Measurements from ENCODE around the gene KCNK4. TPM values are rescaled to one million over a fixed set of nuclear protein-coding genes. Genes with fewer than 3 reads are reported as not detected.

Gene KCNK4
- total RNA-seq, 1 experiment from 2014 or later: not detected

DNA sequence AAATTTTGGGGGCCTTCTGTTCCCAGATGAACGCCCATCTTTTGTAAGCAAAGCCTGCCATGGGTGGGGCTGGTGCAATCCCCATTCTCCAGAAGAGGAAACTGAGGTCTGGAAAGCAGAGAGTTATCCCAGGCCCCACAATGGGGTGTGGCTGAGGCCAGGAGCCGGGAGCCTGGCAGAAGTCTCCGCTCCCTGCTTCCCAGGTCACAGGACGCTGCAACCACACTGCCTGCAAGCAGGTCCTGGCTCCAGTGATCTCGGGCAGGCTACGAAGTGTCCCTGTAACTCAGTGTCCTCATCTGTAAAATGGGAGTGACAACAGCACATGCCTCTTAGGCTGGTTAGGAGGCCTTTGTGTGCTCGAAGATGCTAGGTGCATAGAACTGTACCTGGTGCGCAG lies 38.1 kb upstream of the KCNK4 start:
- no peak for DNase-seq (ENCODE audit: low spot score)

- DNase-seq (ENCODE audit: low spot score): no peak
Observed at GRCh38 chr11:64253481-64253880, 37.6 kb upstream of the KCNK4 start.

DNA sequence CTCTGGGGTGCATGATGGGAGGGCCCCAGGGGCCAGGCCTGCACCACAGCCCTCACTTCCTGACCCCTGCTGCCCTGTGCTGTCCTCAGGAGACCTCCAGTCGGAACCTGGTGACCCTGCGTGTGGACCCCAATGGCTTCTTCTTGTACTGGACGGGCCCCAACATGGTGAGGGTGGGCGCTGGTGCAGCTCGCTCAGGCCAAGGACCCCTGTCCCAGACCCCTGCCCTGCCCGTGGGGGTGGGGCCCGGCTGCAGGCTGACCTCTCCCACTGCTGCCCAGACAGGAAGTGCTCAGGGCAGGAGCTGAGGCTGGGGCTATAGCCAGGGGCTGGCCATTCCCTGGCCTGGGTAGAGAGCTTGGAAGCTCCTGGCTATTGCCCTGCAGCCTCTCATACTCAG lies 36.8 kb upstream of the KCNK4 start:
- no peak for DNase-seq (ENCODE audit: low spot score)

DNA sequence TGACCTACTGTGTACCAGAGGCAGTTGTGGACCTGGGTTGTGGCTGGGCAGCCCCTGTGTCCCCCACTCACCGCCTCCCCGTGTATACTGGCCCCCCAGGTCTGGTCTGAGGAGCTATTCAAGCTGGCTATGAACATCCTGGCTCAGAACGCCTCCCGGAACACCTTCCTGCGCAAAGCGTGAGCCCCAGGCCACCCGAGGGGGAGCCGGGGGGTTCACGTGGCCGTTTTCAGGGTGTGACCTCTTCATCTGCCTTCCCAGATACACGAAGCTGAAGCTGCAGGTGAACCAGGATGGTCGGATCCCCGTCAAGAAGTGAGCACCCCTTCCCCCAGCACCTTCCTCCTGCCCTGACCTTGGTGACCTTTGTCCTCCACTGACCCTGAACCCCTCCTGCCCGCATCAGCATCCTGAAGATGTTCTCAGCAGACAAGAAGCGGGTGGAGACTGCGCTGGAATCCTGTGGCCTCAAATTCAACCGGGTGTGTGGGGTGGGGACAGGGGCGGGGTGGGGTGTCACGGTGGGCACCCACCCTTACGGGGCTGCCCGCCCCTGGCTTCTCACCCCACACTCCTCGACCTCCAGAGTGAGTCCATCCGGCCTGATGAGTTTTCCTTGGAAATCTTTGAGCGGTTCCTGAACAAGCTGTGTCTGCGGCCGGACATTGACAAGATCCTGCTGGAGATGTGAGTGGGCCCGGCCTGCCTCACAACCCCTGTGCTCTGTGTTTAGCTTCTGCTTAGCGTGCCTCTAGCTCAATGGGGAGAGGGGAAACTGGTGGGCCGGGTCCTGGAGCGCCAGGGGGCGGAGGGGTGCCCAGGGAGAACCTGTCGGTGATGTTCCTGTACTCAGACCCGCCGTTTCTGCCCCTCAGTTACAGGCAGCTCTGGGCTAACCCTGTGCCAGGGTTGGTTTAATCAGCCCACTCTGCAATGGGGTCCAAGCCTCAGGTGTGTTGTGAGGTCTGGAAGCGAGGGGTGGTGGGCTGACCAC lies 35.7 kb upstream of the KCNK4 start:
- no peak for DNase-seq (ENCODE audit: low spot score)

DNA sequence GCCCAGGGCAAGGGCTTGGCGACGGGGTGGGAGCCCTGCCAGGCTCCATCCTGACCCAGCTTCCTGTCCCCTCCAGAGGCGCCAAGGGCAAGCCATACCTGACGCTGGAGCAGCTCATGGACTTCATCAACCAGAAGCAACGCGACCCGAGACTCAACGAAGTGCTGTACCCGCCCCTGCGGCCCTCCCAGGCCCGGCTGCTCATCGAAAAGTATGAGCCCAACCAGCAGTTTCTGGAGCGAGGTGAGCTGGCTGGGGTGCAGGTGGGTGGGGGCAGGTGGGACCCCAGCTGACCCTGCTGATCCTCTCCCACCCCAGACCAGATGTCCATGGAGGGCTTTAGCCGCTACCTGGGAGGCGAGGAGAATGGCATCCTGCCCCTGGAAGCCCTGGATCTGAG lies 34.8 kb upstream of the KCNK4 start:
- no peak for DNase-seq (ENCODE audit: low spot score)

- no peak for DNase-seq (ENCODE audit: low spot score)
Observed at GRCh38 chr11:64258356-64258755, 32.7 kb upstream of the KCNK4 start.

DNA sequence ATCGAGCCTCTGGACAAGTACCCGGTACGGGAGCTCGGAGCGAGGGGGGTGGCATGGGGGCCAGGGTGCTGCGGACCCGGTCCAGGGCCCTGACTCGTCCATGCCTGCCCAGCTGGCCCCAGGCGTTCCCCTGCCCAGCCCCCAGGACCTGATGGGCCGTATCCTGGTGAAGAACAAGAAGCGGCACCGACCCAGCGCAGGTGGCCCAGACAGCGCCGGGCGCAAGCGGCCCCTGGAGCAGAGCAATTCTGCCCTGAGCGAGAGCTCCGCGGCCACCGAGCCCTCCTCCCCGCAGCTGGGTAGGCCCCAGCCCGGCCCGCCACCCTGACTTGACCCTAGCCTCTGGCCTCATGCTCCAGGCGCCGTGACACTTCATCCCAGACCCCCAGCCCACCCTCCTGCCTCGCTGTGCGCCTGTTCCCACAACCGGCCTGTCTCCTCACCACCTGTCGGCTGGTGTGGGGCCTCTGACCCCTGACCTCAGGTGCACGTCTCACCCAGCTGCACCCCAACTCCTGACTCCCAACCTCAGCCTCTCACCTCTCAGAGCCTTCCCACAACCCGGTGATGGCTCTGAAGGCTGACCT lies 32.1 kb upstream of the KCNK4 start:
- DNase-seq (ENCODE audit: low spot score): no peak

GRCh38 chr11:64259533-64260067 lies 31.5 kb upstream of the KCNK4 start:
- DNase-seq (ENCODE audit: low spot score): no peak

DNA sequence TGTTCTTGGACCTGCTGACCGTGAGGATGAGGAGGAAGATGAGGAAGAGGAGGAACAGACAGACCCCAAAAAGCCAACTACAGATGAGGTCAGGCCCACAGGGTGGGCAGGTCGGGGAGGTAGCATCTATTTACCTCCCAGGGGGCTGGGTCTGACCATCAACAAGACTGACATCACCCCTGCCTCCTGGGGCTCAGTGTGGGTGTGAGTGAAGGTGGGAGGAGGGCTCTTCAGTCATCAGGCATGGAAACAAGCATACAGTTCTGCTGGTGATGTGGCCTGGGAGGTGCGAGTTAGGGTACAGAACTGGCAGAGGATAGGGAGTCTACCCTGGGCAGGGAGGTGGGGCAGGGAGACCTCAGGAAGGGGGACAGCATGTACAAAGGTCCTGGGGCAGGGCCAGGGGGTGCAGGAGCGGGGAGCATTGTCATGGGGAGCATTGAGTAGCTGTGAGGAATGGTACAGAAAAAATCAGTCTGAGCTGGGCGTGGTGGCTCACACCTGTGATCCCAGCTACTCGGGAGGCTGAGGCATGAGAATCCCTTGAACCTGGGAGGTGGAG lies 30.9 kb upstream of the KCNK4 start:
- DNase-seq (ENCODE audit: low spot score): no peak

- DNase-seq (ENCODE audit: low spot score): no peak
Observed at GRCh38 chr11:64261556-64262080, 29.5 kb upstream of the KCNK4 start.

GRCh38 chr11:64262271-64263002 lies 28.7 kb upstream of the KCNK4 start:
- no peak for DNase-seq (ENCODE audit: low spot score)

- no peak for DNase-seq (ENCODE audit: low spot score)
Observed at GRCh38 chr11:64263021-64263946, 27.8 kb upstream of the KCNK4 start.

- DNase-seq (ENCODE audit: low spot score): no peak
Observed at GRCh38 chr11:64263947-64264317, 27.2 kb upstream of the KCNK4 start.

DNA sequence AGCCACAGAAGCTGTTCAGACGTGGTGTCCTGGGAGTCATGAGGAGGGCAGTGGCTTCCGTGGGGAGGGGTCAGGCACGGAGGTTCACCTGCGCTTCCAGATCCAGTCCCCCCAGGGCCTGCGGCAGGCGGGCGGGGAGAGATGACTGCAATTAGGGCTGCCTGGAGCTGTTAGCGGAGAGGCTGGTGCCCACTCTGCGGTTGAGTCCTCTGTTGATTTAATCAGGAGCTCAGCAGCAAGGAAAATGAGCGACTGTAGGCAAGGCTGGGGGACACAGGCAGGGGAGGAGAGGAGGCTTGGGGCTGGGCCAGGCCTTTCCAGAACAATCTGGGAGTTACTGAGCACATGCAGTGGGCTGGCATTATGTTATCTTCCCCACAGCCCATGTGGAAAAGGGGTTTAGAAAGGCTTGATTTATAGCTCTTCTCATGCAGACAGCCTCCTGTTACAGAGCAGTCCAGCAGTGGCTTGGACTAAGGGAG lies 26.7 kb upstream of the KCNK4 start:
- DNase-seq (ENCODE audit: low spot score): no peak

- no peak for DNase-seq (ENCODE audit: low spot score)
Observed at GRCh38 chr11:64265176-64266160, 25.6 kb upstream of the KCNK4 start.

- no peak for DNase-seq (ENCODE audit: low spot score)
Observed at GRCh38 chr11:64266339-64266738, 24.8 kb upstream of the KCNK4 start.

- no peak for DNase-seq (ENCODE audit: low spot score)
Observed at GRCh38 chr11:64267207-64267945, 23.7 kb upstream of the KCNK4 start.
